C4-2B (cell line): Measurements from ENCODE around the gene LAPTM5.

Experiments used
- CTCF ChIP-seq: fragments of 450-650 bp; conservative IDR thresholded peaks from 2 replicates; pipeline ENCODE4 v1.5.1; 2017; ENCODE audit warnings: mild to moderate bottlenecking
- ZFX ChIP-seq: fragments of 450-650 bp; IDR thresholded peaks from 2 replicates; pipeline ENCODE4 v1.6.1; 2017

GRCh38 chr1:30701258-30701633 lies 56.3 kb downstream of the LAPTM5 start:
- no peak for TF ChIP-seq CTCF
- no peak for TF ChIP-seq ZFX
